Gastroesophageal sphincter (tissue), 3 donors: ENCODE results near the gene AKAP13.

ENCODE experiments used
- CTCF ChIP-seq, 4 experiments: fragments of 200-600 bp in 2 of 4; fragments of 450-650 bp in 2 of 4; sonication (generic) in 1 of 4; IDR thresholded peaks; one replicate each; pipeline ENCODE4 v1.5.1; 2017 to 2019; ENCODE audit warnings: antibody characterized with exemption in 4 of 4, mild to moderate bottlenecking in 2 of 4, moderate library complexity in 2 of 4
- EP300 ChIP-seq: sonication (generic); formaldehyde crosslinking; IDR thresholded peaks from one replicate; pipeline ENCODE4 v1.6.1; 2017; ENCODE audit warnings: antibody characterized with exemption, mild to moderate bottlenecking
- POLR2A ChIP-seq, 2 donors: fragments of 450-650 bp; IDR thresholded peaks; one replicate each; pipeline ENCODE4 v1.6.1; 2017; ENCODE audit warnings: antibody characterized with exemption in 2 of 2, mild to moderate bottlenecking in 2 of 2, moderate library complexity in 1 of 2
- POLR2AphosphoS5 ChIP-seq: sonication (generic); formaldehyde crosslinking; IDR thresholded peaks from one replicate; pipeline ENCODE4 v1.6.1; 2017; ENCODE audit warnings: antibody characterized with exemption

- TF ChIP-seq CTCF (IDR thresholded peaks at IDR 0.05) (no peak), POLR2A (IDR thresholded peaks at IDR 0.05) (no peak), EP300 (no peak), POLR2AphosphoS5 (no peak)
Observed at GRCh38 chr15:85452436-85452835, 72.0 kb downstream of the AKAP13 start.
